GM18909 (cell line): ENCODE results near the gene NEGR1.

Source experiments
- ATAC-seq: cut with Tn5 transposase; IDR thresholded peaks from one replicate; pipeline ENCODE4 v1.9.1; 2021; ENCODE audit warnings: mild to moderate bottlenecking; ENCODE audit not compliant: unreplicated experiment, poor library complexity

The NEGR1 gene

GRCh38 chr1:72129869-72130268, 152.5 kb downstream of the NEGR1 start:
- peak; percentile 57 for ATAC-seq

DNA sequence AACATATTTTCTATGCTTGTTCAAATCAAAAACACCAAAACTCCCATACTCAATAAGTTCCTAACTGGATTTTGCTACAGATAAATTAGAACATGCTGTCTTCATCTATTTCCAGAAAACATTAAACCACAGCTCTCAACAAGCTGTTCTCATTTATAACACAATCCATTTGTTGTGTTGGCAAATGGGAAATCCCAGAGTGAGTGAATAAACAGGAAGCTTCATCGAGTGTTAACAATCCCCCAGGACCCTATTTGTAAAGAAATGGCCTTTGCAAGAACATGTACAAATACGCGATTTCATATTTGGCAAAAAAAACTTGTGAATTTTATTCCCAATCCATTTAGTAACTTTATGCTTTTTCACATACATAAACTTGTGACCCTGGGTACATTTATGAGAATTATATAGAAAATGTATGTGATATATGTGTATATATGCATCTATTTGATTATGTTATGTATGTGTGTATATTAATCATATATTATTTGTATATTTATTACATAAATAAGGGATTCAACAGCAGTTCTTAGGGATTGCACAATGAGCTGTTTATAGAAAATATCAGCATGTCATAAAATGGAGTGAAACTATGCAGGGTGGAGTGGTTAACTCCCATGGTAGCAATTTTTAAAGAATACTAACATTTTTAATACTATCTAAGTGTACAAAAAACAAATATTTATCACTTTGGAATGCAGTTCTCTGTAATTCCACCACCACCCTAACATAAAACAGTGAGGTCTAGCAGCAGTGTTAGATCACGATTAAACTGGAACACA, 160.0 kb downstream of the NEGR1 start:
- ATAC-seq: no peak

- no peak for ATAC-seq
Observed at GRCh38 chr1:72119491-72119890, 162.8 kb downstream of the NEGR1 start.

- no peak for ATAC-seq
Observed at GRCh38 chr1:72117621-72118020, 164.7 kb downstream of the NEGR1 start.

DNA sequence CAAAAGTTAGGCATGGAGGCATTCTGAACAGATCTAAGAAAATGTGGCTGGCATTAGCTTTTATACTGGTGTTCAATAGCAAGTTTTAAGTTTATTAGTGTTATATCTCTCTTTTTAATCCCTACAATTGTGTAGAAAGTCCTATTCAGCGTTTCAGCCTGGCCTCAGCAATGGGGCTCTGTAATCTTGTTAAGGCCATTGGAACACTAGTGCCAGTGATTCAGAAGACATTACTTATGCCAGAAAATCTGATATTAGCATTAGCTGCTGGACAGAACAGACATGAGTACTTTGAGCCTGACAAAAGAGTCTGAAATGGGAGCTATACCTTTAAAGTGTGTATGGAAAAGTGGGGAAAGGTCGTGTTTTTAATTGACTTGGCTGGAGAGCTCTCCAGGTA, 167.0 kb downstream of the NEGR1 start:
- no peak for ATAC-seq

GRCh38 chr1:72111662-72112061, 170.7 kb downstream of the NEGR1 start:
- ATAC-seq: no peak

DNA sequence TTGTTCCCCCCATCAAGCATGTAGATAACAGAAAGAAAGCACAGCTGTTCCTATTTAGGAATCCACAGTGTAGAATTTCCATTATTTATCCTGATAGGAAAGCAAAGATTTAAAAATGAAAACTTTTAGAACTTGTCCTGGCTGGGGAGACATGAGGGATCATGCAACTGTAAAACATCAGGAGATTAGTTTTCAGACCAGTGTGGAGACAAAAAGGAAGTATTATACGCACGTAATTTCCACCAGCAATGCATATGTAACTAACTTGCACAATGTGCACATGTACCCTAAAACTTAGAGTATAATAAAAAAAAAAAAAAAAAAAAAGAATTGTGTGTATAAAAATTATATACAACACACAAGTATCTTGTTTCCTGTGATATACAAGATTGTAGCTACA, 172.4 kb downstream of the NEGR1 start:
- no peak for ATAC-seq

- no peak for ATAC-seq
Observed at GRCh38 chr1:72105201-72105600, 177.1 kb downstream of the NEGR1 start.

DNA sequence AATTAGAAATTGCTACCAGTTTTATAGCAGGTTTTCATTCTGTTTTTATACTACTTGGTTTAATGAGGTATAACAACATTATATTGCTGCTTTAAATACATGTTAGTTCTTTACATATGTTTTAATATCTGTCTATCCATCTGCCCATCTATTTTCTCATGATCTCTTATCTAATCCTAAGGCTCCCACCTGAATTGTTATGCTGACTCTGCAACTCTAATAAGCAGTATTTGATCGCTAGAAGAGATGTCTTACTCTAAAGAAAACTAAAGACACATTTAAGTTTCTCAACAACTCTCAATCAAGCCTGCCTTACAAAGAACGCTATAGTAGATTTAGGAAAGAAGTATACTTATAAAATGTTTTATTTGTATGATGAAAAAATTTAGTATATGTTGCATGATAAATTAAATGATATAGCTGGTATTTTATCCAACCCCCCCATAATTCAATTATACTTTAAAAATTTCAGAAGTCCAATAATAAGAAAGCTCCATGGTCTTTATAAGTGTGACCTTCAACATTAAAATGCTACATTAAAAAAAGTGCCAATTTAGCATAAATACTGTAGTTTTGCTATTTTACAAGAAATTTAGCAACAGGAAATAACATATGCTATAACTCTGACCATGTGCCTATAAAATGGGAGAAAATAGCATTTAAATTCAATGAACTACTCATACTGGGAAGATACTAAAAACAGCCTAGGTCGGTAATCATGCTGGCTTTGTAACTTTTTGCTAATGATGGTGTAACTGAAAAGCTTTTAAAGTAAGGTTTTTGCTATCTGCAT, 180.3 kb downstream of the NEGR1 start:
- no peak for ATAC-seq

GRCh38 chr1:72100771-72101170, 181.6 kb downstream of the NEGR1 start:
- no peak for ATAC-seq

DNA sequence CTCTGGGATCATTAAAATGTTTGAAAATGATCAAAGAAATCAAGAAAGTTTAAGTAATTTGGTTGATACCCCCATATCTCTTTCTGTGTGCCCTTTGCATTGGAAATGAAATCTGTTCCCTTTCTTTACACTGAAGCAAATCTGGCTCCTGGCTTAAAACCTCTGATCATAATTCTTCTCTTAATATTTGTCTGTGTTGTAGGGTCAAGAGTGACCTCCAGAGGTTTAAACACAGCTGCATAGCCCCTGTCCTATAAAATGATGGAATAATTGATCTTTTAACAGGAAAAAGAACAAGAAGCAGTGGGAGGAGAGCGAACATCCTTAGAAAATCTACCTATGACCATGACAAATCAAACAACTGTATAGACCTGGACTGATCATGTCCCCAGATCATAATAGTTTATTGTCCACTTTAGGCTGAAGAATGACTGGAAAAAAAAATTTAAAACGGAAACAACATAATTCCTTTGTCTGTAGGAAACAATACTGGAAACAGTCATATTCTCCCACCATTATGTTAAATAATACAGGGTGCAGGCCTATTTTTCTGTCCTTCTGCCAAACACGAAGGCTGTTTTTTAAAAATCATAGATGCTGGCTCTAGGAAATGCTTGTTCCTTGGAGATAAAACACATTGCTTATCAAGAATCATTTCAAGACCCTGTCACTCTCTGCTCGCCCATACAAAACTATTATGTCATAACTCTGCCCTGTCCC, 184.3 kb downstream of the NEGR1 start:
- no peak for ATAC-seq

GRCh38 chr1:72094209-72094608, 188.1 kb downstream of the NEGR1 start:
- no peak for ATAC-seq

DNA sequence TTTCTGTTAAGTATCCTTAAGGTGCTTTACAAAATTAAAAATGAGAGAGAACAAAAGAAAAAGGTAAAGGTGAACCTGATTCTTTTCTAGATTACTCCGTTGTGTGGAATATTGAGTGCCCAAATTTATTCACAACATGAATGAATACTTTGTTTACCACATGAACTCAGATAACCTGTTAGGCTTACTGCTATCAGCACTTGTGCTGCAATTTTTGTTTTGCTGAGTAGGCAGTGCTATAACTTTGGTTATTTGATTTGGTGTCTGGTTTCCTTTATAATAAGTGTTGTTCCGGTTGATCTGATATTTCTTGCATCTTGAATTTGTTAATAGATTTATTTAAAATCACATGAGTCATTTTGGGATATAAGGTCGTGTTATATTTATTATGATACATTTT, 195.9 kb downstream of the NEGR1 start:
- ATAC-seq: no peak

DNA sequence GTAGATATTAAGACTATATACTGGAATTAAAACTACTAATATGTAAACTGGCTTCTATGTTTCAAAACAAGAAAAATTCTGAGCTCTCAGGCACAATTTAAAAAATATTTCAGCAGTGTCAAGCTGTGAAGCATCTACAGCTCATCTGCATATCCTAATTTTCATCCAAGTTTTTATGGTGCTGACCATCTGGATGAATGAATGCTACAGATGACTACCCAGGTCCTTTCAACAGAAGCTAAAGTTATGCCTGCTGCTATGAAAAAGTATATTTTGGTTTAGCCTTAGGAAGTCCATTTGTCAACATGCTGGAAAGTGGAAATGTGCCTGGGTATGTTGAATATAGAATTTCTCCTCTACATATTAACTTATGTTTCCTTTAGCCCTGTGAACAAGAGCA, 206.9 kb downstream of the NEGR1 start:
- no peak for ATAC-seq

DNA sequence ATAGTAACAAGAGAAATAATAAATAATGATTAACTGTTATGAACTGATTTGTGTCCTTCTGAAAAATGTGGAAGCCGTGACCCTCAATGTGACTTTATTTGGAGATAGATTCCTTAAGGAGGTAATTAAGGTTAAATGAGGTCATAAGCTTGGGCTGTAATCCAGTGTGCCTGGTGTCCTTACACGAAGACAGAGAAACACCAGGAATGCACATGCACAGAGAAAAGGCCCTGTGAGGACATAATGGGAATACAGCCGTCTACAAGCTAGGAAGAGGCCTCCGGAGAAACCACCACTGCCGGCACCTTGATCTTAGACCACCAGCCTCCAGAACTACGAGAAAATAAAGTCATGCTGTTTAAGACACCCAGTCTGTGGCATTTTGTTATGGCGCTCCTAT, 215.9 kb downstream of the NEGR1 start:
- ATAC-seq: no peak

DNA sequence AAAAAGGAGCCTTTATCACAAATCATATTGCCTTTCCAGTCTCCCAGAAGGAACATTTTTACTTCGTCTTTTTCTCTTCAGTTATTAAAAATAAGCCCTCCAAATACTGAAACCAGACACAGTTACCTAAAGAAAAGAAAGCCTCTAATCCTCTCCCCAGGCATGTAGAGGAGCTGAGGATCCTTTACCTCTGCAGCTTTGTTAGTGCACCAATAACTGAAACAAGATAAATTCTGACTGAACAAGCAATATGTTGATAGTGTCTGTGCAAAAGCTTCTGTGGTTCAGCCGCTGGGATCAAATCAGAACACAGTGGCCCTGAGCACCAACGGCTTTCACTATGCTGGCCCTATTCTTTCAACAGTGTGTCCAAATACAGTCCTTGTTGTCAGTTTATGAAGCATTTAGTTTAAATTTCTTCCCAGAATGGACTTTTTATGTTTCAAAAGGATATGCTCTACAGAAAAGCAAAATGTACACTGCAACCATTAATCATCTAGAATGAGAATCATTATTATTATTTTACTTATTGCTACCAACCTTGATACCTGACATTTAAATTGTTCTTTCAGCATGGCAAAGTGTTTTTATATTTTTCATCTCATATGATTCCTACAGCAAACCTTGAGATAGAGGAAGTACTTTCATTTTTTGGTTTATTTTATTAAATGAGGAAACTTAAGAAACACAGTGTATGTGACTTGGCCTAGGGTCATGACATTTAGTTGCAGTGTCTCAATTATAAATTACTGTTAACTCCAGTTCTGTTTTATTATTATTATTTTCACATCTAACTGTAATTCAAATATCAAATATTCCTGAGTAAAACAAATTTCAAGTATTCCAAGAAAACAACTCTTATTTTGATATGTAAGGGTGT, 217.9 kb downstream of the NEGR1 start:
- ATAC-seq: no peak

- ATAC-seq: no peak
Observed at GRCh38 chr1:72063364-72064044, 218.8 kb downstream of the NEGR1 start.

GRCh38 chr1:72062584-72062983, 219.8 kb downstream of the NEGR1 start:
- no peak for ATAC-seq

- ATAC-seq: no peak
Observed at GRCh38 chr1:72060466-72061245, 221.7 kb downstream of the NEGR1 start.
